BJ (cell line): ENCODE results near the gene TTC7B. TPM values are rescaled to one million over a fixed set of nuclear protein-coding genes. Genes with fewer than 3 reads are reported as not detected.

Experiments used
- CTCF ChIA-PET: fragments of 350-600 bp; formaldehyde crosslinking; extraction: SDS; loops from one replicate; lab custom pipeline; 2021; ENCODE audit warnings: antibody characterized with exemption, inconsistent platforms; lab: Yijun Ruan, JAX
- POLR2A ChIA-PET: fragments of 300-600 bp; sonication (Branson Sonifier 250); formaldehyde crosslinking; extraction: SDS; loops from one replicate; lab custom pipeline; 2021; ENCODE audit warnings: antibody characterized with exemption; lab: Charles Lee
- DNase-seq: peaks from one replicate; pipeline ENCODE4 v3.0.0-alpha.2; 2011; ENCODE audit warnings: low read depth
- H3K27me3 ChIP-seq: 2 replicates; pipeline ENCODE4 v1.6.0; 2011; ENCODE audit warnings: low read length; ENCODE audit not compliant: control insufficient read depth, insufficient read depth
- H3K36me3 ChIP-seq: 2 replicates; pipeline ENCODE4 v1.5.1; 2011; ENCODE audit warnings: low read length; ENCODE audit not compliant: control insufficient read depth, insufficient read depth
- H3K4me3 ChIP-seq: 2 replicates; pipeline ENCODE4 v1.5.1; 2011; ENCODE audit warnings: low read depth, mild to moderate bottlenecking, control low read depth, low read length
- CTCF ChIP-seq: IDR thresholded peaks from 2 replicates; pipeline ENCODE4 v1.5.1; 2011; ENCODE audit warnings: low read depth, mild to moderate bottlenecking, control low read depth, inconsistent platforms, low read length, moderate library complexity; ENCODE audit not compliant: insufficient read depth
- polyA plus RNA-seq: library from polyadenylated mRNA; depleted of rRNA; stranded (reverse); fragments of >200 nt; gene quantifications from 2 replicates; pipeline ENCODE4 v1.2.3, GENCODE V29; 2011

The TTC7B gene
- polyA plus RNA-seq, 1 experiment, result 46.9 TPM

DNA sequence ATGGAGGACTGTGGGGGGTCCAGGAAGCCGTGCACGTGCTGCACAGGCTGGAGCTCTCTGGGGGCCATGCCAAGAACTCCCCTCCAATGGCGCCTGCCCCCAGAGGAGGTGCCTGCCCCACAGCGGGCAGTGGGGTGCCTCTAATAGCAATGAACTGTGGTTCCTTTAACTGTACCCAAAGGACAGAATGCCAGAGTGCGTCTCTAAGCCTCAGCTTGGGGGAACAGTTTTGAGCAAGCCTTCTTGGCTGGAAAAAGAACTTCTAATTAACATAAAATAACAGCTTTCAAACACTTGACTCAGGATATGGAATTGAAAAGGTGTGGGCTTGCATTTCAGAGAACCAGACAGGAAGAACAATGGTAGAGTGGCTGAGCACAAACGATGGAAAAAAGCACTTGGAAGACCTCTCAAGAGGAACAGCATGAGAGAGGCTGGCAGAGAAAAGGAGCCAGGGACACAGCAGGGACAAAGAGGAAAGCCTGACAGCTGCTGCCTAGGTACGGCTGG is 195.6 kb downstream of the TTC7B start:
- no peak for TF ChIP-seq CTCF
- CTCF ChIA-PET, result no interaction called here

DNA sequence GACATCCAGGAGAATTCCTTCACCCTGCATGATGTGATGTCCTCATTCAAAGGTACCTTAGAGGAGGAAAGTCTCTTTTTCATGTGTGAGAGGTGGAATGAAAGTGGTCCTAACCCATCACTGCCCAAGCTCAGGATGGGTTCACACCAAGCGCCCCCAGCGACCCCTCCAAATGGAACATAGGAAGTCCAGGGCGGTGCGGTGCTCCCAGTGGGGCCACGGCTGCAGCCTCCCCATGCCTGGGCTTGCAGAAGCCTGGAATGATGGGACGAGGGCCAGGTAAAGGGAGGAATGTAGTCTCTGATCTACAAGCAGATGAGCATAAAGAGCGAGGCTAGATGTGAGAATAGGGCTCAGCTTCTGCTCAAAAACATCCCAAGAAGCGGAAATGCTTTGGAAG is 196.3 kb downstream of the TTC7B start:
- ChIA-PET CTCF (interaction anchor here (0.7 kb wide), 1 partner anchor 200 kb away, joined by 3 read pairs; no protein-coding TSS in a partner anchor), POLR2A (no interaction called here)
- TF ChIP-seq CTCF, result no peak
- Histone ChIP-seq H3K27me3 (no peaks in the 10 kb centered on the region), H3K4me3 (no peak overlapping the region), H3K36me3 (no peaks in the 10 kb centered on the region)
- no peak for DNase-seq

More for the DNA sequence above, 195.6 kb downstream of the TTC7B start:
- H3K27me3 ChIP-seq, result no peaks in the 10 kb centered on the region
- POLR2A ChIA-PET, result no interaction called here
- DNase-seq, result no peak
- no peaks in the 10 kb centered on the region for H3K36me3 ChIP-seq
- no peak overlapping the region for H3K4me3 ChIP-seq

DNA sequence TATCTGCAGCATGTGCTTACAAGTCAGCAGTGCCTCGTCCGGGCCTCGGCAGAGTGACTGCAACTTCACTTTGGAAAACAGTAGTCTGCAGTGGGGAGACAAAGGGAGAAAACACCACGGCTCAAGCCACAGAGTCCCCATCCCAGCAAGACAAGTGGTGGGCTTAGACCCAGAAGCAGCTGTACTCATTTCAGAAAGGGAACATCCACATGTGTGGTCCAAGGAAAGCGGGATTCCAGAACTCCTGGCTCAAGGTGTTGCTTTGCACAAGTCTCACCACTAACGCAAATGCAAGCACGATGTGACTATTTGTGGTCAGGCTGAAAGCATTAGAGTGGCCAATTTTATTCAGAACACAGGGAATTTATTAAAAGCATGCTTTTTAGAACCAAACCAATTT is 198.3 kb downstream of the TTC7B start:
- H3K36me3 ChIP-seq, result no peaks in the 10 kb centered on the region
- ChIA-PET POLR2A (no interaction called here), CTCF (no interaction called here)
- no peak for DNase-seq
- TF ChIP-seq CTCF, result no peak
- no peak overlapping the region for H3K4me3 ChIP-seq
- H3K27me3 ChIP-seq, result no peaks in the 10 kb centered on the region

GRCh38 chr14:90616881-90617280 is 199.3 kb downstream of the TTC7B start:
- no peak for TF ChIP-seq CTCF
- CTCF ChIA-PET, result no interaction called here
- Histone ChIP-seq H3K4me3 (no peak overlapping the region), H3K36me3 (no peaks in the 10 kb centered on the region), H3K27me3 (no peaks in the 10 kb centered on the region)
- DNase-seq, result no peak
- POLR2A ChIA-PET, result no interaction called here

GRCh38 chr14:90616313-90616712 is 199.9 kb downstream of the TTC7B start:
- DNase-seq, result no peak
- H3K36me3 ChIP-seq, result no peaks in the 10 kb centered on the region
- CTCF ChIA-PET, result no interaction called here
- no peak for TF ChIP-seq CTCF
- no peak overlapping the region for H3K4me3 ChIP-seq
- POLR2A ChIA-PET, result no interaction called here
- H3K27me3 ChIP-seq, result no peaks in the 10 kb centered on the region
